Measurements from ENCODE around the gene HDAC4.

HDAC4 gene

GRCh38 chr2:239265681-239266433, 135.0 kb downstream of the HDAC4 start:
- no peak for DNase-seq

GRCh38 chr2:239264838-239265651, 135.8 kb downstream of the HDAC4 start:
- DNase-seq: peak; percentile 80

DNA sequence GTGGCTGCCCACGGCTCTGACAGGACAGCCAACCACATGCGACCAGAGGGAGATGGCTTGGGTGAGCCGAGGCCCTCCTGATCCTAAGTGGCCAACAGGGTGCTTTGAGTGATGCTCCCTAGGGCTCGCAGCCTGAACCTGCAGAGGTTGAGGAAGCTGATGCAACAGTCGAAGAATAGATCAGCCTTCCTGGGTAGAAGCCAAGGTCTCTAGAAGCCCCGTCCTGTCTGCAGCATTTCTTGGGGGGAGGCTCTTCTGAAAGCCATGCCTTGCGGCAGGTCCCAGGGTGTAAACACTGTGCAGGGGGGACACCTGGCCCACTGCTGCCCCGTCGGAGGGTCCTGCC, 136.4 kb downstream of the HDAC4 start:
- DNase-seq: peak; percentile 90

GRCh38 chr2:239263669-239264491, 136.9 kb downstream of the HDAC4 start:
- DNase-seq: no peak

DNA sequence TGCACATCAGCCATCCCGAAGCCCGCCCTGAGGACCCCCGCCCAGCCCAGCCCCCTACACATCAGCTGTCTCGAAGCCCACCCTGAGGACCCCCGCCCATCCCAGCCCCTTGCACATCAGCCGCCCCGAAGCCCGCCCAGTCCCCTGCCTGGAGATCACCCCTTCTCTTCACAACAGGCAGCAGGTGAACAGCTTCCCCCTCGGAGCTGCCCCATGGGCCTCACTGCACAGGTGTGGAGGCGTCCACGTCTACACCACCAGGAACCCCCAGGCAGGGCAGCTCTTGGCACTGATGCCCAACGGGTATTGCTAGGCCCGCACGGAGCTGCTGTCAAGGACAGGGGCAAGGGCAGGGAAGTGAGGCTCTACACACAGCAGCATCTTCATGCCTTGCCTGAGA, 137.6 kb downstream of the HDAC4 start:
- DNase-seq: no peak

GRCh38 chr2:239262484-239263230, 138.2 kb downstream of the HDAC4 start:
- DNase-seq: no peak

DNA sequence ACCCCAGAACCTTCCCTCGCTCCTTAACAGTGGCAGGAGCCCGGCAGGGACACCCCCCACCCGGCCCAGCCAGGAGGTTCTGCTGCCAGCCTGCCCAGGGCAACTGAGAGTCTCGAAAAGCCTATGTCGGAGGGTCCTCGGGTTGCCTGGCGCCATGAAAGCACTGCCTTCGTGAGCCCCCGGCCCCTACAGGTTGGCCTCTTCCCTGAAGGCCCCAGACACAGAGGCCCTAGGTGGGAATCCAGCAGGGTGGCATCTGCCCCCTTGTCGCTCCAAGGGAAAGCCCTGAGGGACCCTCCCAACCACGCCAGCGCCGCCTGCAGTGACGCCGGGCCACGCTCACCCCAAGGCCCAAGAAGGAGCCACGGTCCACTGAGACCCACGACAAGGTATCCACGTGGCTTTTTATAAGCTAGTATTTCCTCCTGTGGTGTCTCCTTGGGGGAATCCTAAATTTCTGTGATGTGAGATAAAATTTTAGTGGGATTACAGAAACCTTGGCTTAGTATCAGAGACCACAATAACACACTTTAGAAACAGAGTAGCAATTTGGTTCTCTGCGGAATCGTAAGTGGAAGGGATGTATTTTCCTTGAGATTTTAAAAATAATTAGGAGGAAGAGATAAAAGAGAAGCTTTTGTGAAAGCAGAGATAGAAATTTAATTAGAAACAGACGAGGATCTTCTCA, 138.9 kb downstream of the HDAC4 start:
- peak; percentile 38 for DNase-seq

GRCh38 chr2:239261356-239261755, 139.5 kb downstream of the HDAC4 start:
- DNase-seq: no peak

DNA sequence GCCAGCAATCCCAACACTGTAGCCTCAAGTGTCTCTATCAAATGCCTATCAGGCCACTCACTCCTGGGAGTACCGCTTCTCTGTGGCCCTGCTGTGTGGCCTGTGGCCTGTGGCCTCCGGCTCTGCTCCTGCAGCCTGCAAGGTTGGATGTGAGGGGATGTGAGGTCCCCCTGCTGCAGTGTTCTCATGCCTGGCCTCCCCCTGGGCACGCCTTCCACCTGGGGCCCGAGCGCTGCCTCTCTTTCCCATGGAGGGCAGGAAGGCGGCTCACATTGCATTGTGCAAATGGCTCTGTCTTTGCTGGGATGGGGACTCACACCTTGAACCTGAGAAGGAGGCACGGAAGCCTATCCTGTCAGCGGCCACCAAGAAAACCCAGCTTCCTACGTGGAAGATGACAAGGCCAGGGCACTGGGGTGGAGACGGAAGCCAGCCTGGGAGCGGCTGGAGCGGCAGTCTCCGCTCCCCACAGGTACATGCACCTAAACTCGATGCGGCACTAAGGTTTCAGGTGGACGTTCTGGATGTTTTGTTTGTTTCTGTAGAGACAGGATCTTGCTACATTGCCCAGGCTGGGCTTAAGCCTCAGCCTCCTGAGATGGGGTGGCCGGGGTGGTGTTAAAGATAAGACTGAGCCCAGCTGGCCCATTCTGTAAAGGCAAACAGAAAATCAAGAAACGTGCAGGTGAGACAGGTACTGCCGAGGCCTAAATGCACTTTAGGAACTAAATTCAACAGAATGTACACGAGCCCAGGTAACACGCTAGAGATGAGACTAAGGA, 140.1 kb downstream of the HDAC4 start:
- DNase-seq: no peak

DNA sequence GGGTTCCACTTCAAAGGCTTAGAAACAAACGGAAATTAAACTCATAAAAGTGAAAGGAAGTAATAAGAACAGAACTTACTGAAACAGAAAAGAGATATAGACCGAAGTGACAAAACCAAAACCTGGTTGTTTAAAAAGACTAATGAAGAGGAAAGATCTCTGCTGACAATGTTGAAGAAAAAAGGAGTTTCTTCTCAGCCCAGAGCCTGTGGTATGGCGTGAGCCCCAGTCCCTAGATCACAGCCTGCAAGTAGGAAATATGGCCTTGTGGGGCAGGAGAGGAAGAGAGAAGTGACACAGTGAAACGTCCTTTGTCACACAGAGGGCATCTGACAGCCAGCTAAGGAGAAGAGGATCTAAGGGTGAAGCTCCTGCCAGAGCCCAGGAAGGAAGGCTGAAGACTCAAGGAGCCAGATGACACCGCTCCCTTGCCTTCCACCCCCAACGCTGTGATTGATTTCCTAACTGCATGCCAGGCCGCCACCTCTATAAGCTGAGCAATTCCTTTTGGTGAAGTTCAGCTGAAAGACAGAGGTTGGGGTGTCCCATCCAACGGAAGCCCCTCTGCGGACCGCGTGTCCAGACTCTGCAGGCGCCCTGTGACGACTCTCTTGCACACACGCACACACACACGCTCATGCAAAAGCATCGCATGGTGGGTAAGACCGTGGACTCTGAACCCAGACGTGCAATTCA, 141.1 kb downstream of the HDAC4 start:
- peak; percentile 36 for DNase-seq

DNA sequence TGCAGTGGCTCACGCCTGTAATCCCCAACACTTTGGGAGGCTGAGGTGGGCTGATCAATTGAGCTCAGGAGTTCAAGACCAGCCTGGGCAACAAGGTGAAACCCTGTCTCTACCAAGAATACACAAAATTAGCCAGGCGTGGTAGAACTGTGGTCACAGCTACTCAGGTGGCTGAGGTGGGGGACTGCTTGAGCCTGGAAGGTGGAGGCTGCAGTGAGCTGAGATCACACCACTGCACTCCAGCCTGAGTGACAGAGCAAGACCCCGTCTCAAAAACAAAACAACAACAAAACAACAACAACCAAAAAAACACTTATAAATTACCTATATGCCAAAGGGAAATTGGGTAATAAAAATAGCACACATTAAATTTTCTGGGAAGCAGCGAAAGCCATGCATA, 141.6 kb downstream of the HDAC4 start:
- DNase-seq: no peak

GRCh38 chr2:239258248-239258647, 142.6 kb downstream of the HDAC4 start:
- DNase-seq: no peak

DNA sequence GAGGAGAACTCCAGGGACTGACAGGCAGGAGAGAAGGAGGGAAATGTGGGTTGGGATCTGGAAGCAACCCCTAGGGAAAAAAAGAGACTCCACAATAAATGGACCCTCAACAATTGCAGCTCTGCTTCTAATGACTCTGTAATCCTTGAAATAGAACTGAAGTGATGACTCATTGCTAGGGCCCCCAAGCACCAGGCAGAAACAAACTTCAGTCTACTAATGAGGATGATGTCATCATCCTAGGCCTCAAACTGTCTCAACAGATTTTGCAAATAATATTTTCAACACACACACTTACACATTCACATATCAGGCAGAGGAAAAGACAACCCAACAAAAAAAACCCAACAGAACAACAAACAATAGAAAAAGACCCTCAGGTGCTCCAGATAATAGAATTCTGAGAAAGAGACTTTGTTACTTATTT, 143.3 kb downstream of the HDAC4 start:
- DNase-seq: peak; percentile 91

DNA sequence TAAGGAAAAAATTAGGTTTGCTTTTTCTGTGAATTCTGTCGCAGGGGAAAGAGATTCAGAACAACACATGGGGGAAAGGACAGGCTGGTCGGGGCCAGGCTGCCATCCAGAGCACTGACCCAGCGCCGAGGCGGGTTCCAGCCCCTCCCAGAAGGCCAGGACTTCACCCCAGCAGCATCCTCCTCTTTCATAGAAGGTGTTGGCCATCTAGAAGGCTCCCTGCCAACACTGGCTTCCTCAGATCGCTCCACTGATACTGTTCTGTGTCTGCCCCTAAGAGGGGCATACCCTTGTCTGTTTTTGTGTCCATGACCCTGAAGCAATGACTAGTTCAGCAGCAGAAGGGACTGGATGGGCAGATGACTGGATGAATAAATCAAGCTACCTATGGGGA, 144.5 kb downstream of the HDAC4 start:
- no peak for DNase-seq

DNA sequence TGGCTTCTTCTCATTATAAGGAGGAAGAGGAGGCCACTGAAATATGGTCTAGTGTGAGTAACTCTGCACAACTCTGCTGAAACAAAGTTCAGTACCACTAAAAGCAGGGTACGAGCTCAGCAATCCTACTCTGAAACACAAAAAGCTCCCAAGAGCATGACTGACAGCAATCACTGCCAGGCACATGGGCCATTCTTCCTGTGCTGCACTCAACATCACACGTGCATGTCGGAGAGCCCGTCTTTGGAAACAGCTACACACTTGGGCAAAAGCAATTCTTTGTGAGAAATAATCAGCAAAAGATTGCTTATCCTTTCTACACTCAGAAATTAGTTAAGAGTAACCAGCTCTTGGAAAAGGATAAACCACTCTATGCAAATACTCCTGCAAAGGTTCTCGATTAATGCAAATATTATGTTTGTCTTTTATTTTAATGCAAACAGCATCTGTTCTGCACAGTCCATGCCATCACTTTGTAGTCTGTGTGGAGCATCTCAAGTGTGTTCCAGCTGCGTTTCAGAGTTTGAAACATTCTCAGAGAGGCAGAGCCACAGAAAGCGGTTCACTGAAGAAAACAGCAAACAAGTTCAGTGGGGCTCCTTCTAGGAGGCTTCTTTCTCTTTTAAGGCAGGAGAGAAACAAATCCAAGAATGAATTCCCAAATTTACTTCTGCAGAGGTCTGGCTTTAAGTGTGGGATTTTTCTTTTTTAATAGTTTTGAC, 145.0 kb downstream of the HDAC4 start:
- no peak for DNase-seq

GRCh38 chr2:239255218-239255617, 145.6 kb downstream of the HDAC4 start:
- no peak for DNase-seq

GRCh38 chr2:239253701-239254436, 147.0 kb downstream of the HDAC4 start:
- no peak for DNase-seq

- DNase-seq: no peak
Measured at GRCh38 chr2:239253264-239253663, 147.6 kb downstream of the HDAC4 start.

DNA sequence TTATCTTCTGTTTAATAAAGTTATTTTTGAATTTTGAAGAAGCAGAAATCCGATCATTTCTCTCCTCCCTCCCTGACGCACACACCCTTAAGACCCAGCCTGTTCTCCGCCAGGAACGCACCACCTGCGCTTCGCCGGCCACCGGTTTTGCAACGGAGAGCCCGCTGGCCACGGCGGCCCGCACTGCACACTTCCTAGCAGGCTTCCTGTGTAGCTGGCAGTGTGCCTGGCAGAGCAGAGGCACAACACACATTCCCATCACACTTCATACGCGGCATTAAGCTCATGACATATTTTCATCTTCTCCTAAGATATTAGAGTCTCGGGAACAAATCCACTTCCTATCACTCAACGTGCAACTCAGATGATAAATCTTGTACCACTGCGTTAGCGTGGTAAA, 148.0 kb downstream of the HDAC4 start:
- DNase-seq: peak; percentile 52

Measured in fibroblast of skin of abdomen (primary cell).